ENCODE data around the gene EPS8.

EPS8 gene

GRCh38 chr12:15684896-15685658 is 104.1 kb downstream of the EPS8 start:
- TF ChIP-seq SIN3A (IDR thresholded peaks at IDR 0.05; ENCODE audit: borderline replicate concordance, insufficient read depth, low read length) (0 out of 2 replicates have a peak, but pooled peaks have one; percentile 55), POLR2AphosphoS5 (IDR thresholded peaks at IDR 0.05; ENCODE audit: low read depth, low read length) (peak; percentile 43; the same call in 1 of the 2 replicates), REST (IDR thresholded peaks at IDR 0.05; ENCODE audit: insufficient read depth in 1 of 2, low read depth in 2 of 2, low read length in 2 of 2) (no peak)

GRCh38 chr12:15682826-15683225 is 106.4 kb downstream of the EPS8 start:
- TF ChIP-seq REST (IDR thresholded peaks at IDR 0.05; ENCODE audit: insufficient read depth in 1 of 2, low read depth in 2 of 2, low read length in 2 of 2) (no peak), SIN3A (IDR thresholded peaks at IDR 0.05; ENCODE audit: borderline replicate concordance, insufficient read depth, low read length) (no peak), FOXP2 (optimal IDR thresholded peaks at IDR 0.05; ENCODE audit: borderline replicate concordance, extremely low read depth, extremely low read length, insufficient read depth) (no peak), TAF1 (IDR thresholded peaks at IDR 0.05; ENCODE audit: borderline replicate concordance, insufficient read depth, low read length) (no peak), POLR2AphosphoS5 (IDR thresholded peaks at IDR 0.05; ENCODE audit: low read depth, low read length) (no peak; the same call in 1 of the 2 replicates)

- TF ChIP-seq SIN3A (IDR thresholded peaks at IDR 0.05; ENCODE audit: borderline replicate concordance, insufficient read depth, low read length) (no peak), REST (IDR thresholded peaks at IDR 0.05; ENCODE audit: insufficient read depth in 1 of 2, low read depth in 2 of 2, low read length in 2 of 2) (no peak), POLR2AphosphoS5 (IDR thresholded peaks at IDR 0.05; ENCODE audit: low read depth, low read length) (no peak), FOXP2 (optimal IDR thresholded peaks at IDR 0.05; ENCODE audit: borderline replicate concordance, extremely low read depth, extremely low read length, insufficient read depth) (no peak), TAF1 (IDR thresholded peaks at IDR 0.05; ENCODE audit: borderline replicate concordance, insufficient read depth, low read length) (no peak)
Measured at GRCh38 chr12:15679151-15679550, 110.0 kb downstream of the EPS8 start.

- TF ChIP-seq FOXP2 (optimal IDR thresholded peaks at IDR 0.05; ENCODE audit: borderline replicate concordance, extremely low read depth, extremely low read length, insufficient read depth) (no peak), POLR2AphosphoS5 (IDR thresholded peaks at IDR 0.05; ENCODE audit: low read depth, low read length) (no peak), TAF1 (IDR thresholded peaks at IDR 0.05; ENCODE audit: borderline replicate concordance, insufficient read depth, low read length) (no peak), REST (IDR thresholded peaks at IDR 0.05; ENCODE audit: insufficient read depth in 1 of 2, low read depth in 2 of 2, low read length in 2 of 2) (no peak), SIN3A (IDR thresholded peaks at IDR 0.05; ENCODE audit: borderline replicate concordance, insufficient read depth, low read length) (no peak)
Measured at GRCh38 chr12:15677726-15678201, 111.4 kb downstream of the EPS8 start.

All from PFSK-1 (cell line).